IPS-NIHi7 (cell line): ENCODE data around the gene LMOD1.

Experiments used
- DNase-seq: peaks from one replicate; pipeline ENCODE4 v3.0.0; 2012; ENCODE audit warnings: mixed read lengths; ENCODE audit errors: extremely low spot score

The LMOD1 gene

DNA sequence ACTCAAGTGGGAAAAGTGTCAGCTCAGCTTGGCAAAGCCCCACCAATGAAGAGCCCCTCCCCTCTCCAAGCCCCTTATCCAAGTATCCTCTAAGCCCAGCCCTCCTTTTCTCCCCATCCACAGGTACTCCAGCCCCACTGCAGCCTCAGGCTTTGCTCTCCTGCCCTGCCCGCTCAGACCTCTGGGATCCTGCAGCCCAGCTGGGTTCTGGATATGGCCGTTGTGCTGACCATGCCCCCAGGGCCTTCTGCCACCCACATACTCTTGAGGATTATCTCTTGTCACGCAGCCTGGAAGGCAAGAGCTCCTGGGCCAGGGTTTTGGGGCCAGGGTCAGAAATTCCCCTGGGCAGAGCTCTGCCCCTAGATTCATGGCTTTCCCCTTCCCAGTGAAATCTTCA, 52.9 kb downstream of the LMOD1 start:
- DNase-seq = no peak

DNA sequence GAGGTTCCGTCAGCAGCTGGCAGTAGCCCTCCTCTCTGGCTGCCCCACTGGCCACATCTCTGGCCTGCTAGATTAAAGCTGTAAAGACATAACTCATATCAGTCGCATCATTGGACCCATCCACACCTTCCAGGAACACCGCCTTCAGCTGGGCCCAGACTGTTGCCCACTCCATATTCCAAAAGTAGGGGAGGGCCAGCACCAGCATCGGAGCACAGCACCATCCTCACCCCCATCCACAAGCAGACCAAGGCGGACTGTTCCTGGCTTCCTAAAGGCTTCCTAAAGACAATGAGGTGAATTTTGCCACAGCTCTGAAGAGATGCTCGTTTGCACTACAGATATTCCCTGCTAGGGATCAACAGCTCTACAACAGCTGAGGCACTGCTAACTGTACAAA, 54.1 kb downstream of the LMOD1 start:
- DNase-seq = no peak

DNA sequence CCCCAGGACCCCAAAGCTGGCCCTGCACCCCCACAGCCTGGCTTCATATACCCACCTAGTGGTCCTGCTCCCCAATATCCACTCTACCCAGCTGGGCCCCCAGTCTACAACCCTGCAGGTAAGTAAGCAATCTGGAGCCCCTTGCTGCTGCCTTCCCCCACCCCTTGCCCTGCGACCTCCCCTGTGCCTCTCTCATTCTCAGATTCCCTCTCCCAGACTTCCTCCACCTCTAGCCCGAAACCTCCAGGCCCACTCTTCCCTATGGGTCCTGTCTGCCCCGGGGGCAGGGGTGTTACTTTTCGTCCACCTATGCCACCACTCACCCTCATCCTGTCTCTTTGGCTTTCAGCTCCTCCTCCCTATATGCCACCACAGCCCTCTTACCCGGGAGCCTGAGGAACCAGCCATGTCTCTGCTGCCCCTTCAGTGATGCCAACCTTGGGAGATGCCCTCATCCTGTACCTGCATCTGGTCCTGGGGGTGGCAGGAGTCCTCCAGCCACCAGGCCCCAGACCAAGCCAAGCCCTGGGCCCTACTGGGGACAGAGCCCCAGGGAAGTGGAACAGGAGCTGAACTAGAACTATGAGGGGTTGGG, 54.8 kb downstream of the LMOD1 start:
- DNase-seq = no peak

DNA sequence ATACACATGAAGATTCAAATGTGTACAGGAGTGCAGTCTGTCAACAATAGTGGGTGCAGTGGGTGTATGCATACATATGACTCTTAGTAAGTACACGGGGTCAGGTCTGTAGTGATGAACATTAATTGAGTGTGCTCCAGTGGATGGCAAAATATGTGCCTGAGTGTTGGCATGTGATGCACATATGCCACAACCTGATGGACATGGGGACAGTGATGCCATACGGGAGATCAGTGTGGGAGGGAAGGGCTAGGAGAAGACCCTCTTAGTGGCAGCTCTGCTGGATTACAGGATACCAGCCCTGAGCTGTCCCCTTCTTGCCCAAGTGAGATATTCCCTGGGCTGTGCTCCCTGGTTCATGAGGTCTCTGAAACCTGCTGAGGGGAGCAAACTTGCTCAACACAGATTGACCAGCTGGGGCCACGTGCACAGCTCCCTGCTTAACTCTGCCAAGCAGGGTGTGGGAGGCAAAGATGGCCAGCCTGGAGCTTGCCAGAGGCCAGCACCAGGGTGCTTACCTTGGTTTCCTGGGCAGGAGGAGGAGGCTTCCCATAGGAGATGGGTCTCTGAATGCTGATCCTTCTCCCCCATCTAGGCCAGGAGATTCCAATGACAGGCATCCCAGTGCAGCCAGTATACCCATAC, 55.4 kb downstream of the LMOD1 start:
- DNase-seq = no peak

DNA sequence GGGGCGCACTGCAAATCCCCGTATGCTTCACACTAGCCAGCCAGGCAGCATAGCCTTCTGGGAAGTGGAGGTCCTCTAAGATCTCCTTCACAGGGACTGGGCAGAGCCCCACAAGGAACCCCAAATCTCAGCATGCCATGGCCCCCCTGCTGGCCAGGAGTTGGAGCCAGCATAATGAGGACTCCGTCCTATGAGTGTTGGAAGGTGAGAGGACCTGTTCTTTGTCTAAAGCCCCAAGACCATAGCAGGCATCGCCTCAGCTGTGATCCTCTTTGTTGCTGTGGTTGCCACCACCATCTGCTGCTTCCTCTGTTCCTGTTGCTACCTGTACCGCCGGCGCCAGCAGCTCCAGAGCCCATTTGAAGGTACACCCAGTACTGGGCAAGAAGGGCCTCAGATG, 56.1 kb downstream of the LMOD1 start:
- DNase-seq = no peak

DNA sequence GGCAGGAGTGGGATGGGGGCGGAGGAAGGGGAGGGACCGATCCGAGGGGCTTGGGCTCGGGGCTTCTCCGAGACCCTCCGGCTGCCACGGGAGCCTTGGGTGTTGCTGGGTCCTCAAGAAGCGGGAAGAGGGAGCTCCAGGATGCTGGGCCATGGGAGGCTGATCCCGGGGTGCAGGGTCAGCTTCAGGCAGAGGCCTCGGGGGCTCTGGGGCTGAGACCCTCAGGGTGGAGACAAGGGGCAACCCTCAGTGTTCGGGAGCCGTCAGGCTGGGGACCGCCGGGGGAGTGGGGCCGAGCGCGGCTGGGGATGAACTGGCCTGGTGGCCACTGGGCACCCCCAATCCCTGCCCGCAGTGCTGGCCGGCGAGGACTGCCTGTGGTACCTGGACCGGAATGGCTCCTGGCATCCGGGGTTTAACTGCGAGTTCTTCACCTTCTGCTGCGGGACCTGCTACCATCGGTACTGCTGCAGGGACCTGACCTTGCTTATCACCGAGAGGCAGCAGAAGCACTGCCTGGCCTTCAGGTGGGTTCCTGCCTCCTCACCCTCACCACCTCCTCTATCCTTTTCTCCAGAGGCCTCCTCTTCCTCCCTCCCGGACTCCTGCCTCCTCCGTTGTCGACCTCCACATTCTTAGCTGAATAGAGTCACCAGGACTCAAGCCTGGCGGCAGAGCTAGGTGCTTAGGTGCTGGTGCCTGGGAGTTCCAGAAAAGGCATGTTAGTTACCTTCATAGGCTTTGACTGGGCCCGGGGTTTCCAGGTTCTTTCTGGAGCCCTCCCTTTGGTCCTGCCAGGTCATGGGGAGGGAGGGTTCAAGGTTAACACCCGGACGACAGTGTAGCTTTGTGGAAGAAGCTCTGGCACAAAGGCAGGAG, 57.0 kb downstream of the LMOD1 start:
- no peak for DNase-seq

DNA sequence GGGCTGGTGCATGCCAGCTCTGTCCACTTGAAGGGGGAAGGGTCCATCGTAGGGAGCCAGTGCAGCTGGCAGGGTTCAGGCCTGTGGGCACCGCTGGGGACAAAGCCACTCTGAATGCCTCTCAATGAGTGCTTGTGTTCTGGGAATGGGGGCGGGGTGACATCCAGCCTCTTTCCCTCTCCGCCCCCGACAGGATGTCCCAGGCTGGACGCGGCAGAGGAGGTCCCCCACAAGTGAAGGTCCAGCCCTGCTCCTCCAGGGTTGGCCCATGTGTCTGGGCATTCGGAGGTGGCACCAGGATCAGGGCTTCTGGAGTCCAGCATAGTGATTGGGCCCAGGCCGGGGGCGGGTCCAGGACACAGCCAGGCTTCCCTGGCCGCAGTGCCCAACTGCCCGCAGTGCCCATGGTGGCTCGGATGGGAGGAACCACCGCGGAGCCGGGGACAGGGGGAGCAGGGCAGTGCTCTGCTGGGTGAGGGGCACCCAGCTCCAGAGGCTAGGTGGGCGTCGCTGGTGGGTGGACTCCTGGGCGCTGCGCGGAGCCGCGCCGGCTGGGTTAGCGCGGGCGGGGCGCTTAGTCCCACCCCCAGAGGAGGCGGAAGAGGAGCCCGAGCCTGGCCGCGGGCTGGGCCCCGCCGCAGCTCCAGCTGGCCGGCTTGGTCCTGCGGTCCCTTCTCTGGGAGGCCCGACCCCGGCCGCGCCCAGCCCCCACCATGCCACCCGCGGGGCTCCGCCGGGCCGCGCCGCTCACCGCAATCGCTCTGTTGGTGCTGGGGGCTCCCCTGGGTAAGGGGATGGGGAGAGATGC, 57.9 kb downstream of the LMOD1 start, which contains the start of gene SHISA4:
TSS of gene SHISA4 (plus strand) at position 617 of the 808 bp plus-strand sequence. CDS start at position 714, 97 bp downstream.
- DNase-seq = peak; percentile 61

DNA sequence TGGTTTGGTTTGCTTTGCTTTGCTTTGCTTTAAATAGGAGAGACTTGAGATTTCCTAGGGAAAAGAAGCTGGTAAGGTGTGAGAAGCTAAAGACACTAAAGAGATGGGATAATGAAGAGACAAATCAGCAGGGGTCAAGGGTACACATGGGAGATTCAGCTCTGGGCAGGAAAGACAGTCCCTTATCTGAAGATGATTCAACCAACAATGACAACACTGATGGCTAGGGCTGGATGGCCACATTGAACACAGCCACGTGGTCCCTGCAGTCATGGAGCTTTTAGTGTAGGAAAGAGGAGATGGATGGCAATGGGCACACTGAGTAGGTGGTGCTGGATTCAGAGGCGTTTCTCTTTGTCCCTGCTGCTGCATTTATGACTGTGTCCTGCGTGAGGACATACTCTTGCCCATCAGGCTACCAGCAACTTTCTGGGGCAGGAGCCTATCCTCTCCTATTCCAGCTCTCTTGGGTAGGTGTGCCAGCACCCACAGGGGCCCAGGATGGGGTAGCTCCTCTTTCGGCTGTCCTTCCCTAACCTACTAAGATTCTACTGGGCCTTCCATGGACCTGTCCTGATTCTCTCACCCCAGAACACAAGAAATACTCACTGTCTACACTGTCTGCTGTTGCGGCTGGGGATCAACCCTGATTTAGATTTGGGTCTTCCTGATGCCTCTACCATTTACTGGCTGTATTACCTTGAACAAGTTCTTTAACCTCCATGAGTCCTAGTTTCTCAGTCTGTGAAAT, 59.1 kb downstream of the LMOD1 start:
- DNase-seq = no peak

DNA sequence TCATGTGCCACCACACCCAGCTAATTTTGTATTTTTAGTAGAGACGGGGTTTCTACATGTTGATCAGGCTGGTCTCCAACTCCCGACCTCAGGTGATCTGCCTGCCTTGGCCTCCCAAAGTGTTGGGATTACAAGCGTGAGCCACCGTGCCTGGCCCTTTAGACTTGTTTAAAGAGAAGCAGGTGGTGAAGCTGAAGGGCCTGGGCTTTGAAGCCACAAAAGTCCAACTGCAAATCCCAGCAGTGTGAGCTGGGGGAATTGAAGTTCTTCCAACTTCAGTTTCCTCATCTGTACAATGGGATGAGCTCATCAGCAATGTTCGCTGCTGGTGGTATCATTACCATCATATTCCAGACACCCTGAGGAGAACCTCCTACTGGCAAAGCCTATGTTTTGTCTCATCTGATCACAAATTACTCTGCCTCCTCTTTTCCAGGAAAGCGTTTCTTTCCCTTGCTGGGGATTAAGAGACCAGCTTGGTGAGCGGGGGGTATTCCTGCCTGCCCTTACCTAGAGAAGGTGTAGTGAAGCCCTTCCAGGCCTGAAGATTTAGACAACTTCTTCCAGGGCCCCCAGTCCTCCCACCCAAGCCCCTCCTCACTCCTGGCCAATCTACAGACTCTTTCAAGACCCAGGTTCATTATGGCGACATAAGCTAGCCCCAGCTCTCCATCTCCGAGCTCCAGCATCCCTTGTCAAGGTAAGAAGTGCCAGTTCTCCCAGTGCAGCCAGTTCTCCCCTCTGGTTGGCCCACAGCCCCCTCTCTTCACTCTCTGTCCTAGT, 60.1 kb downstream of the LMOD1 start:
- DNase-seq = no peak

DNA sequence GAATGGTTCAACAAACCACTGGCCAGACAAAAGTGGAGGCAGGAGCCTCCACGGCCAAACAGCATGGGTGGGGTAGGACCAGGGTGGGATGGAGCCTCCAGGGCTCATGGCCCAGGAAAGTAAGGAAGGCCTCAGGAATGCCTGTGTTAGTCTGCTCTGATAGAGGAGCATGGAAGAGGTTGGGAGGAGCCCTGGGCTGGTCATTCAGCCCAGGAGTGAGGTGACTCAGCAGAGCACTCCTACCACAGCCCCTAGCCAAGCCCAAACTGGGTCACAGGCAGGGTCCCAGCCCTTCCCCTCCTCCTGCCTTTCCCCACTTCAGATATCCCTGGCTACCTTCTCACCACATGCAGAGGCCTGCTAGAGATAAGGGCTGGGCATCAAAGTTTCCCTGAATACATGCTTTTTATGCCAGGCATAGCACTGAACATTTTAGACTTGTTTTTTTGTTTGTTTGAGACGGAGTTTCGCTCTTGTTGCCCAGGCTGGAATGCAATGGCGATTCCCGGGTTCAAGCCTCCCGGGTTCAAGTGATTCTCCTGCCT, 60.7 kb downstream of the LMOD1 start:
- DNase-seq = peak; percentile 60

DNA sequence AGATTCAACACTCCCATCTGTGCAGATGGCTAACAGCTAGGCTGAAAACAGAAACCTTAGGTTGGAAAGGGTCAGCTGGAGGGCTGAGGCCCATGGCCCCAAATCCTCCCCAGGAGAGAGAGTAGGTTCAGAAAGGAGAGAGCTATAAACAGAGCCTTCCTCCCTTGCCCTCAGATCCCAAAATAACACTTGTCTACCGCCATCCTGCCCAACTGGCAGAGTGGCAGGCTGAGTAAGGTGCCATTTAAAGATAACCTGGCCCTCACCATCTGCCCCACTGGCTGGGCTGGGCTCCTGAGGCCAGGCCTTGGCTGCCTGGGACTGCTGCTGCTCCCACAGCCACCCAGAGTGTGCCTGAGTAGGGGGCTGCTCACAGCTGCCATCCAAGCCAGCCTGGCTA, 61.9 kb downstream of the LMOD1 start:
- no peak for DNase-seq

DNA sequence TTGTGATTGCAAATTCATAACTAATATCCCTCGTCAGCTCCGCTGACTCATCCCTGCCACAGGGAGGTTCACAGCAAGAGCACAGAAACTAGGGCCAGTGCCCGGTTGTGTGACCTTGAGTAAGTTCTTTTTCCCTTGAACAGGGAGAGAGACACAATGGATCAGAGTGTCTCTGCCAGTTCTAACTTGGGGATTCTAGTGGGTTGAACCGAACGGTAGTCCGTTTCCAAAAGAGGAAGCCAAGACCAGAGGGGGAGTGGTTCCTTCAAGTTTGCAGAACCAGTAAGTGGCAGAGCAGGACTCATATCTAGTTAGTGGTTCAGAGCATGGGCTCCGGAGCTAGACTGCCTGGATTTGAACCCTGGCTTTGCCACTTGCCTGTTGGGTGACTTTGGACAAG, 62.6 kb downstream of the LMOD1 start:
- no peak for DNase-seq

DNA sequence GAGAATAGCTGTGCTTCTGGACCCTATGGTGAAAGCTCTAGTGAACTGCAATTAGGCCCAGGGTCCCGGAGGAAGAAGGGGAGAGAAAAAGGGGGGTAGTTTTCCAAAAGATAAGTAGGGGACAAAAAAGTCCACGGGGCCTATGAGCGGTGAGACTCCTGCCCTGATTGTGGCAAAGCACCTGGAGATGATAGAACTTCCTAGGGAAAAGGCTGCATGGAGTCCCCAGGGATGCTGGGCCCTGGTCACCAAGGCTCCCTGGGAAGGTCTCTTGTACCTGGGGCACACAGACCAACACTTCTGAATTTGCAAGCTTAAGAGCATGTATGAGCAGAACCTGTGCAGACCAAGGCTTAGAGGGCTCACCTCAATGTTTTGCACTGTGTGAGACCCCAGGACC, 63.1 kb downstream of the LMOD1 start:
- no peak for DNase-seq

DNA sequence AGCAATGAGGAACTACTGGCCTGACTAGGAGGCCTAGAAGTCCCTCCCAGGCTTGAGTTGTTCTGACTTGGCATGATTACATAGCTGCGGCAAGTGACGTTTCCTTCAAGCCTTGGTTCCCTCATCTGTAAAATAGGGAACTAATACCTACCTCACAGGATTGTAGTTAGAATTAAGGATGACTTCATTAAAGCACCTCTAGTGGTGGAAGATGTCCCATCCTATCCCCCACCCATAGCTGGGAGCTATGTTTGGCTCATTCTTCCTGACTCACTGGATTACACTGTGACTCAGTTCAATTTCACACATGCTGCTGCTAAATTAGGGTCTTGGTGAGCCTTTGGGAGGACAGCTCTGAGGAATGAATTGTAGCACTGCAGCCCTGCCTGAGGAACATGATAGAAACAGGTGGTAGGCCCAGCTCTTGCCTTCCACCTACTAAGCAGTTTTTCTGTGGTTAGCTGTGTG, 63.6 kb downstream of the LMOD1 start:
- no peak for DNase-seq

DNA sequence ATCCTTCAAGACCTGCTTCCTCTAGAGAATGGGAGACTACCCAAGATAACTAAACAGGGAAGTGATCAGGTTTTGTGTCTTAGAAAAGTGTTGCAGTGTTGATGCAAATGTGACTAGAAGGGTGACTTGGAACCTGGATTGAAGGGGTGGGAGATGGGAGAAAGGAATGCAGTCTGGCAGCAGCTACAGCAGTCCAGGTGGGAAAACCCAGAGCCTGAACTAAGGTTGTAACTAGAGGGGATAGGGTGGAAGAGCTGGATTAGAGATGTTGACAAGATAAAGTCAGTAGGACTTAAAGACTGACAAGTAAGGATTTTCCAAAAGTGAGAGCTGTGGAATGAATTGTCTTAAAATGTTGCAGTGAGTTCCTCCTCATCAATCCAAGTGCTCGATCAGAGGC, 64.7 kb downstream of the LMOD1 start:
- peak; percentile 38 for DNase-seq

DNA sequence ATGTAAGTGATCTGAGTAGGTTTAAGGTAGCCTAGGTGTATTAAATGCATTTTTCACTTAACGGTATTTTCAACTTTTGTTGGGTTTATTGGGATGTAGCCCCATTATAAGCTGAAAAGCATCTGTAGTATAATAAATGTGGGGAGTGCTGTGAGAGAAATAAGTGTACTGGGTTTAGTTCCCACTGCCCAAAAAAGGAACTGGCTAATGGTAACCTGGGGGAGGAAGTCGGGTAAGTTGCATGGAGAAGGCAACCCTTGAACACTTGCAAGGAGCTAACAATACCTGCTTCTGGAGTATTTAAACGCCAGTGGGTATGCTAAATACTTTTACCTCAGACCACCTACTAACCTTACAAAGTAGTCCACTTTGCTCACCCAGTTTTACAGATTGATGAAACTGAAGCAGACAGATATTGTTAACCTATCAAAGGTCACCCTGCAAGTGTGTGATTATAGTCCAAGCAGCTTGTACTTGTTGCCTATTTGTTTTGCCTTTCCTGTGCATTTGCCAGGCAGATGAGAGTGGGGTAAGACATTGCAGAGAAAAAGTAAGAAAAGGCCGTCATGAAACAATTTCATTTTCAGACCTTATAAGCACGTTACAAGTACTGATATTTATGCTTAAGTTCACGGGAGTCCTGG, 65.3 kb downstream of the LMOD1 start:
- DNase-seq = no peak

DNA sequence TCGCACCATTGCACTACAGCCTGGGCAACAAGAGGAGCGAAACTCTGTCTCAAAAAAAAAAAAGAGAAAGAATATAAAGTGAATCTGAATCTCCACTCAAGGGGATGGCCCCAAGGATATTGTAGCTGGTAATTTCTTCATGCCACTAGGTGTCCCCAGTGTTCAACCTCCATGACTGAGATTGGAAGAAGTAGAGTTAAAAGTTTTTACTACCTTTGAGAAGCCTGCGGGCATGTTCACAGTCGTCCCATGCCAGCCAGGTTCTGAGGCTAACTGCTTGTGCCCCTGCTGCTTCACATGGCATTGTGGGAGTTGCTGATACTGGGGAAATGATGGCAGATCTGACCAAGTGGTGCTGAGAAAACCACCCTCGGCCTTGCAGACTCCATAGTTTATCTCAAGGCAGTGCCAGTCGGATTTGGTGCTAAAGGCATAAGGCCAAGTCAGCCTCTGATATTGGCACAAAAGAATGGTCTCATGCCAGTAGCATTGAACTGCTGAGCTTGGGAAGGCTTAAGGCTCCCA, 68.4 kb downstream of the LMOD1 start:
- peak; percentile 68 for DNase-seq

DNA sequence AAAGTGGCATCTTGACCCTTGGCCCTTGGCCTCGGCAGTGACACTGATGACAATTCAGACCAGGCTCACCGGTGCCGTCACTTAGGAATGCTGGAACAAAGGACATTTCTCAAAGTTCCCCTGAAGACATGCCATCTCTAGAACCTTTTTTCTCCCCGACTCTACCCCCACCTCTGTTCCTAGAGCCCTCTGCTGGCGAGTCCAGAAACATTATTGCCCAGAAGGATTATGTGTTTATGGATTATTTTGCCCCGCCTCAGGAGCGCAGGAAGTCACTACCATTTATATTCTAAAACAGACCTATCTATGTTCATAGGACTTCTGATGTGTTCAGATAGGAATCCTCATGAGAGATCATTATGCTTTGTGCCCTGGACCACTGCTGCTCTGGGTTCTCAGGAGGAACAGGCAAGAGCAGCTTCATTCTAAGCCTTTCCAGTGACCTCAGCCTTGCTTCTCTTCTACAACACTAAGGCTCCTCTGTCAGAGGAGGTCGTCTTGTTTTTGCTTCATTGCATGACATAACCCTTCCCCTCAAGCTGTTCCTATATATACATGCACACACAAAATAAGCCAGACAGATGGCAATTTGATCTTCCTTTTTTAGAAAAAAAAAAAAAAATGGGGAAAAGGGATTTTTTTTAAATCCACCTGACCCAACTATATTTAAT, 70.1 kb downstream of the LMOD1 start:
- DNase-seq = no peak

DNA sequence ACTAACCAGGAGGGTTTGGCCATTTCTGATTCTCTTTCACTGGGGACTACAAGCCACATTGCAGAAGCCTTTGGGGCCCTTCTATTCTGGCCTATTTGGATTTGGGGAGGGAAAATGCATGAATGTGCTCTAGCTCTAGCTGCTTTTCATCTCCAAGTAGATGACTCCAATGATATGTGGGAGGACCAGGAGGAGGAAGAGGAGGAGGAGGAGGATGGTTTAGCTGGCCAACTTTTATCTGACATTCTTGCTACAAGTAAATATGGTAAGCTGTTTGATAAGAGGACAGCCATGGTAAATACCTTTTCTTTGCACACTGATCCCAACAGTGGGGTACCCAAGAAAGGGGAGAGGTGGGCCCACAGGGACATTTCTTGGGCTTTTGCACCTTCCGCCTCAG, 71.7 kb downstream of the LMOD1 start:
- DNase-seq = no peak
